H1 (cell line): ENCODE measurements around the gene HAO1. TPM values are rescaled to one million over a fixed set of nuclear protein-coding genes. Genes with fewer than 3 reads are reported as not detected.

Source experiments
- CEBPB ChIP-seq: IDR thresholded peaks from 2 replicates; pipeline ENCODE4 v1.6.1; 2012; ENCODE audit warnings: low read depth, low read length
- JUND ChIP-seq: IDR thresholded peaks from 2 replicates; pipeline ENCODE4 v1.6.1; 2011; ENCODE audit warnings: mild to moderate bottlenecking, improper control_type of control experiment, low read length
- polyA plus RNA-seq, 7 experiments: library from polyadenylated mRNA; depleted of rRNA in 3 of 7; stranded (reverse) in 5 of 7; unstranded in 2 of 7; fragments of >200 nt in 5 of 7; fragments of 200-250 nt in 2 of 7; gene quantifications; 1 replicate in 5 of 7; 2 replicates in 1 of 7; 4 replicates in 1 of 7; pipeline versions ENCODE4 v1.2.1 to v1.2.3, GENCODE V29; 2011 to 2013; ENCODE audit warnings: missing spikeins in 2 of 7, mixed read lengths in 2 of 7
- total RNA-seq: library from RNA; stranded (reverse); fragmentation: NEBNext Ultra II Directional; extraction: Animal tissue kit (Norgen Biotek cat#: 25700); gene quantifications from 2 replicates; pipeline ENCODE4 v1.2.1, GENCODE V29; 2021

The HAO1 gene
- total and polyA plus RNA-seq, 2 of the 8 experiments (the other 6 are each of a cell fraction or from before 2014, with no cell fraction given), result not detected

DNA sequence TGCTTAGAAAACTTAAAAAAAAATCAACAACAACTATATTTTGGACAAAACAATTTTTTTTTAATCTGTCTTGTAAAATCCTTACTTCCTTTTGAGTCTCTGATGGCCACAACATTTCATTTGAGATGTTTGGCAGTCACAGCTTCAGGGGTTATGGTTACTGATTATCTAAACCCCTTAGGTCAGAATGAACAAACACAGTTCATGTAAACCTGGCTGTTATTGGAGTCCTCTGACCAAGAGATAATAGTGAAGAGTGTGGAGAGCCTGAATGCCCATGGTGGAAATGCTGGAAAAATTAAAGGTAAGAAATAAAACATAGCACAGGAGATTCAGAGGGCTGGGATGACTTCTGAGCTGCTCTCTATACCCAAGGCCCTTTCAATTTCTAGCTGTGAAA is 41.1 kb upstream of the HAO1 start (continued):
- TF ChIP-seq JUND (no peak), CEBPB (no peak)
